Stimulated activated naive CD4-positive, alpha-beta T cell (primary cell): ENCODE results near the gene NLRP12.
"Not testable (repeated sequence)": the region's sequence is repeated elsewhere in the genome, so short reads cannot be mapped to it uniquely, and the experiment has no call there.

Experiments used
- DNase-seq, 6 experiments: peaks; one replicate each; lab custom pipeline; 2025; lab: John Stamatoyannopoulos, UW

NLRP12 gene

DNA sequence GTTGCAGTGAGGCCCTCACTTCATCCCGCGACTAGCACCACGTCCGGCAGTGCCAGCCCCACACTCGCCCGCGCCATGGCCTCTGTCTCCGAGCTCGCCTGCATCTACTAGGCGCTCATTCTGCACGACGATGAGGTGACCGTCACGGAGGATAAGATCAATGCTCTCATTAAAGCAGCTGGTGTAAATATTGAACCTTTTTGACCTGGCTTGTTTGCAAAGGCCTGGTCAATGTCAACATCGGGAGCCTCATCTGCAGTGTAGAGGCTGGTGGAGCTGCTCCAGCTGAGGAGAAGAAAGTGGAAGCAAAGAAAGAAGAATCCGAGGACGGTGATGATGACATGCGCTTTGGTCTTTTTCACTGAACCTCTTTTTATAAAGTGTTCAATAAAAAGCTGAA lies 48.6 kb downstream of the NLRP12 start:
- DNase-seq: no peak

GRCh38 chr19:53774491-53774890 lies 49.6 kb downstream of the NLRP12 start:
- DNase-seq: not testable (repeated sequence)

- no peak for DNase-seq
Observed at GRCh38 chr19:53773999-53774398, 50.1 kb downstream of the NLRP12 start.

GRCh38 chr19:53772943-53773342 lies 51.2 kb downstream of the NLRP12 start:
- peak in 5 of 6 experiments; percentile 1 to 49 (median 26) for DNase-seq

DNA sequence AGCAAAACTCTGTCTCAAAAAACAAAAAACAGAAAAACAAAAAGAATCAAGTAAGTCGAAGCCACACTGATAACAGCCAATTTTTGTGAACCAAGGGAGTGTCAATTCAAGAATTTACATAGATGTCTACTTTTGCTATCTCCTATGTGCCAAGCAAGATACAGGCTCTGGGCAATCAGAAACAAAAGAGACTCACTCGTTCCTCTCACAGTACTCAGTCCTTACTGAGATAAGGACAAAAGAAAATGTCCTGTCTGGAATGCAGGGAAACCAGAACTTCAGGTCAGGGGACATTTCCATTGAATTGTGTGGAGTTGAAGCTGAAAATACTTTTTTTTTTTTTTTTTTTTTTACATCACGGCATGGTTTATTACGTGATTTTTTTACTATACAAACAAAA lies 53.0 kb downstream of the NLRP12 start:
- DNase-seq: no peak

GRCh38 chr19:53769696-53770309 lies 54.3 kb downstream of the NLRP12 start:
- DNase-seq: not testable (repeated sequence)

DNA sequence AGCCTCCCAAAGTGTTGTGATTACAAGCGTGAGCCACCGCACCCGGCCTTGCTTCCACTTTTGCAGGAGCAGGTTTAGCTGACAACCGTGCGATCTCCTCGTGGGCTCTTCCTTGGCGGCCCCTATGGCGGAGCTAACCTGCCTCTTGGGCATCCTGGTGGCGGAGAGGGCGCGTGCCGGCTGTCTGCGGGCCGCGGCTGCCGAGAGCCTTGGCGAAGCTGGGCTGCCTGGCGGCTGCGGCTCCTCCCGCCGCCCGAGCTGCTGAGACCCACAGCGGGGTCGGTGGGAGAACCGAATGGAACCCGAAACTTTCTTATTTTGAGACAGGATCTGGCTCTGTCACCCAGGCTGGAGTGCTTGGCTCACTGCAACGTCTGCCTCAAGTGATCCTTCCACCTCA lies 55.7 kb downstream of the NLRP12 start:
- no peak for DNase-seq

- not testable (repeated sequence) for DNase-seq
Observed at GRCh38 chr19:53758991-53759390, 65.1 kb downstream of the NLRP12 start.
